ENCODE results near the gene RPGR. TPM values are rescaled to one million over a fixed set of nuclear protein-coding genes. Genes with fewer than 3 reads are reported as not detected.
A peak's percentile ranks its signal among the peaks of the same experiment; 100 is the strongest.

The RPGR gene
- polyA plus RNA-seq, 4 donors: 2.9 to 15.7 (median 10.0) TPM

GRCh38 chrX:38279188-38279587, 48.1 kb downstream of the RPGR start:
- Histone ChIP-seq H3K4me3 (ENCODE audit: low read depth in 1 of 3, low read length in 3 of 3) (no peak overlapping the region), H3K27ac (ENCODE audit: low read depth in 1 of 3, low read length in 2 of 3) (peak overlapping the region in 1 of 3 donors; percentile 59), H3K9me3 (ENCODE audit: control insufficient read depth in 2 of 2, insufficient read depth in 1 of 2, low read depth in 1 of 2, low read length in 1 of 2) (no peaks in the 10 kb centered on the region), H3K27me3 (ENCODE audit: control insufficient read depth in 3 of 3, insufficient read depth in 3 of 3, low read length in 3 of 3) (no peaks in the 10 kb centered on the region), H3K36me3 (ENCODE audit: control insufficient read depth in 3 of 3, insufficient read depth in 2 of 3, low read depth in 1 of 3, low read length in 3 of 3) (peaks cover 0 to 2% (median 0%) of the 10 kb centered on the region in 3 donors), H3K4me1 (ENCODE audit: control insufficient read depth in 3 of 3, insufficient read depth in 2 of 3, low read depth in 1 of 3, low read length in 2 of 3) (peaks cover 0 to 15% (median 0%) of the 10 kb centered on the region in 3 donors)
- DNase-seq (peak; percentile 41 to 60), FAIRE-seq (no peak)
- 9 to 56% (median 41%) methylated on average over 2 of the region's 2 CpGs for WGBS, 3 donors

- no peak overlapping the region for H3K4me3 ChIP-seq (ENCODE audit: low read depth in 1 of 3, low read length in 3 of 3)
- peak overlapping the region in 1 of 3 donors; percentile 59 for H3K27ac ChIP-seq (ENCODE audit: low read depth in 1 of 3, low read length in 2 of 3)
- FAIRE-seq: no peak
- peaks cover 0 to 3% (median 0%) of the 10 kb centered on the region in 3 donors for H3K36me3 ChIP-seq (ENCODE audit: control insufficient read depth in 3 of 3, insufficient read depth in 2 of 3, low read depth in 1 of 3, low read length in 3 of 3)
- H3K9me3 ChIP-seq (ENCODE audit: control insufficient read depth in 2 of 2, insufficient read depth in 1 of 2, low read depth in 1 of 2, low read length in 1 of 2): no peaks in the 10 kb centered on the region
- H3K27me3 ChIP-seq (ENCODE audit: control insufficient read depth in 3 of 3, insufficient read depth in 3 of 3, low read length in 3 of 3): no peaks in the 10 kb centered on the region
- H3K4me1 ChIP-seq (ENCODE audit: control insufficient read depth in 3 of 3, insufficient read depth in 2 of 3, low read depth in 1 of 3, low read length in 2 of 3): peaks cover 0 to 15% (median 0%) of the 10 kb centered on the region in 3 donors
- 33 to 71% (median 40%) methylated on average over 1 of the region's 1 CpG for WGBS, 3 donors
- no peak for DNase-seq
Observed at GRCh38 chrX:38278682-38279081, 48.6 kb downstream of the RPGR start.

GRCh38 chrX:38277802-38278201, 49.5 kb downstream of the RPGR start:
- no peak for FAIRE-seq
- WGBS, 3 donors: 47 to 72% (median 55%) methylated on average over 2 of the region's 2 CpGs
- no peak overlapping the region for H3K4me3 ChIP-seq (ENCODE audit: low read depth in 1 of 3, low read length in 3 of 3)
- H3K27me3 ChIP-seq (ENCODE audit: control insufficient read depth in 3 of 3, insufficient read depth in 3 of 3, low read length in 3 of 3): no peaks in the 10 kb centered on the region
- H3K9me3 ChIP-seq (ENCODE audit: control insufficient read depth in 2 of 2, insufficient read depth in 1 of 2, low read depth in 1 of 2, low read length in 1 of 2): no peaks in the 10 kb centered on the region
- H3K36me3 ChIP-seq (ENCODE audit: control insufficient read depth in 3 of 3, insufficient read depth in 2 of 3, low read depth in 1 of 3, low read length in 3 of 3): peaks cover 0 to 3% (median 0%) of the 10 kb centered on the region in 3 donors
- peaks cover 0 to 15% (median 0%) of the 10 kb centered on the region in 3 donors for H3K4me1 ChIP-seq (ENCODE audit: control insufficient read depth in 3 of 3, insufficient read depth in 2 of 3, low read depth in 1 of 3, low read length in 2 of 3)
- DNase-seq: peak in 1 of 2 donors; percentile 16
- H3K27ac ChIP-seq (ENCODE audit: low read depth in 1 of 3, low read length in 2 of 3): peak overlapping the region in 1 of 3 donors; percentile 56

GRCh38 chrX:38277136-38277535, 50.2 kb downstream of the RPGR start:
- Histone ChIP-seq H3K9me3 (ENCODE audit: control insufficient read depth in 2 of 2, insufficient read depth in 1 of 2, low read depth in 1 of 2, low read length in 1 of 2) (no peaks in the 10 kb centered on the region), H3K36me3 (ENCODE audit: control insufficient read depth in 3 of 3, insufficient read depth in 2 of 3, low read depth in 1 of 3, low read length in 3 of 3) (peaks cover 0 to 3% (median 0%) of the 10 kb centered on the region in 3 donors), H3K27me3 (ENCODE audit: control insufficient read depth in 3 of 3, insufficient read depth in 3 of 3, low read length in 3 of 3) (no peaks in the 10 kb centered on the region), H3K27ac (ENCODE audit: low read depth in 1 of 3, low read length in 2 of 3) (peak overlapping the region in 1 of 3 donors; percentile 56), H3K4me3 (ENCODE audit: low read depth in 1 of 3, low read length in 3 of 3) (no peak overlapping the region), H3K4me1 (ENCODE audit: control insufficient read depth in 3 of 3, insufficient read depth in 2 of 3, low read depth in 1 of 3, low read length in 2 of 3) (peaks cover 0 to 15% (median 0%) of the 10 kb centered on the region in 3 donors)
- 5 to 25% (median 16%) methylated on average over 2 of the region's 2 CpGs for whole genome bisulfite sequencing, 3 donors
- peak in 1 of 2 donors; percentile 12 for DNase-seq
- no peak for FAIRE-seq

GRCh38 chrX:38276089-38276488, 51.2 kb downstream of the RPGR start:
- H3K4me1 ChIP-seq (ENCODE audit: control insufficient read depth in 3 of 3, insufficient read depth in 2 of 3, low read depth in 1 of 3, low read length in 2 of 3): peaks cover 0 to 15% (median 0%) of the 10 kb centered on the region in 3 donors
- peaks cover 0 to 3% (median 0%) of the 10 kb centered on the region in 3 donors for H3K36me3 ChIP-seq (ENCODE audit: control insufficient read depth in 3 of 3, insufficient read depth in 2 of 3, low read depth in 1 of 3, low read length in 3 of 3)
- no peak overlapping the region for H3K27ac ChIP-seq (ENCODE audit: low read depth in 1 of 3, low read length in 2 of 3)
- FAIRE-seq (no peak), DNase-seq (no peak)
- no peaks in the 10 kb centered on the region for H3K9me3 ChIP-seq (ENCODE audit: control insufficient read depth in 2 of 2, insufficient read depth in 1 of 2, low read depth in 1 of 2, low read length in 1 of 2)
- H3K4me3 ChIP-seq (ENCODE audit: low read depth in 1 of 3, low read length in 3 of 3): no peak overlapping the region
- no peaks in the 10 kb centered on the region for H3K27me3 ChIP-seq (ENCODE audit: control insufficient read depth in 3 of 3, insufficient read depth in 3 of 3, low read length in 3 of 3)
- WGBS, 3 donors: 62 to 87% (median 73%) methylated on average over 2 of the region's 2 CpGs

GRCh38 chrX:38275615-38276014, 51.7 kb downstream of the RPGR start:
- DNase-seq (no peak), FAIRE-seq (no peak)
- Histone ChIP-seq H3K4me3 (ENCODE audit: low read depth in 1 of 3, low read length in 3 of 3) (no peak overlapping the region), H3K27me3 (ENCODE audit: control insufficient read depth in 3 of 3, insufficient read depth in 3 of 3, low read length in 3 of 3) (no peaks in the 10 kb centered on the region), H3K4me1 (ENCODE audit: control insufficient read depth in 3 of 3, insufficient read depth in 2 of 3, low read depth in 1 of 3, low read length in 2 of 3) (peaks cover 0 to 15% (median 0%) of the 10 kb centered on the region in 3 donors), H3K36me3 (ENCODE audit: control insufficient read depth in 3 of 3, insufficient read depth in 2 of 3, low read depth in 1 of 3, low read length in 3 of 3) (peaks cover 0 to 3% (median 0%) of the 10 kb centered on the region in 3 donors), H3K27ac (ENCODE audit: low read depth in 1 of 3, low read length in 2 of 3) (no peak overlapping the region), H3K9me3 (ENCODE audit: control insufficient read depth in 2 of 2, insufficient read depth in 1 of 2, low read depth in 1 of 2, low read length in 1 of 2) (no peaks in the 10 kb centered on the region)
- WGBS, 3 donors: 53 to 84% (median 81%) methylated on average over 2 of the region's 2 CpGs

GRCh38 chrX:38273453-38273852, 53.9 kb downstream of the RPGR start:
- no peaks in the 10 kb centered on the region for H3K27me3 ChIP-seq (ENCODE audit: control insufficient read depth in 3 of 3, insufficient read depth in 3 of 3, low read length in 3 of 3)
- WGBS, 3 donors: 81 to 100% (median 85%) methylated on average over 1 of the region's 1 CpG
- H3K9me3 ChIP-seq (ENCODE audit: control insufficient read depth in 2 of 2, insufficient read depth in 1 of 2, low read depth in 1 of 2, low read length in 1 of 2): no peaks in the 10 kb centered on the region
- no peak overlapping the region for H3K4me3 ChIP-seq (ENCODE audit: low read depth in 1 of 3, low read length in 3 of 3)
- H3K4me1 ChIP-seq (ENCODE audit: control insufficient read depth in 3 of 3, insufficient read depth in 2 of 3, low read depth in 1 of 3, low read length in 2 of 3): peaks cover 0 to 8% (median 0%) of the 10 kb centered on the region in 3 donors
- no peak overlapping the region for H3K27ac ChIP-seq (ENCODE audit: low read depth in 1 of 3, low read length in 2 of 3)
- FAIRE-seq (no peak), DNase-seq (no peak)
- peaks cover 0 to 3% (median 0%) of the 10 kb centered on the region in 3 donors for H3K36me3 ChIP-seq (ENCODE audit: control insufficient read depth in 3 of 3, insufficient read depth in 2 of 3, low read depth in 1 of 3, low read length in 3 of 3)

- no peak for DNase-seq
- no peak overlapping the region for H3K27ac ChIP-seq (ENCODE audit: low read depth in 1 of 3, low read length in 2 of 3)
- H3K36me3 ChIP-seq (ENCODE audit: control insufficient read depth in 3 of 3, insufficient read depth in 2 of 3, low read depth in 1 of 3, low read length in 3 of 3): peaks cover 0 to 3% (median 0%) of the 10 kb centered on the region in 3 donors
- no peaks in the 10 kb centered on the region for H3K4me1 ChIP-seq (ENCODE audit: control insufficient read depth in 3 of 3, insufficient read depth in 2 of 3, low read depth in 1 of 3, low read length in 2 of 3)
- FAIRE-seq: no peak
- H3K4me3 ChIP-seq (ENCODE audit: low read depth in 1 of 3, low read length in 3 of 3): no peak overlapping the region
- H3K9me3 ChIP-seq (ENCODE audit: control insufficient read depth in 2 of 2, insufficient read depth in 1 of 2, low read depth in 1 of 2, low read length in 1 of 2): no peaks in the 10 kb centered on the region
- no peaks in the 10 kb centered on the region for H3K27me3 ChIP-seq (ENCODE audit: control insufficient read depth in 3 of 3, insufficient read depth in 3 of 3, low read length in 3 of 3)
Observed at GRCh38 chrX:38271154-38271716, 56.1 kb downstream of the RPGR start.

- FAIRE-seq (no peak), DNase-seq (no peak)
- Histone ChIP-seq H3K27ac (ENCODE audit: low read depth in 1 of 3, low read length in 2 of 3) (no peak overlapping the region), H3K9me3 (ENCODE audit: control insufficient read depth in 2 of 2, insufficient read depth in 1 of 2, low read depth in 1 of 2, low read length in 1 of 2) (no peaks in the 10 kb centered on the region), H3K4me3 (ENCODE audit: low read depth in 1 of 3, low read length in 3 of 3) (no peak overlapping the region), H3K36me3 (ENCODE audit: control insufficient read depth in 3 of 3, insufficient read depth in 2 of 3, low read depth in 1 of 3, low read length in 3 of 3) (no peaks in the 10 kb centered on the region), H3K4me1 (ENCODE audit: control insufficient read depth in 3 of 3, insufficient read depth in 2 of 3, low read depth in 1 of 3, low read length in 2 of 3) (no peaks in the 10 kb centered on the region), H3K27me3 (ENCODE audit: control insufficient read depth in 3 of 3, insufficient read depth in 3 of 3, low read length in 3 of 3) (no peaks in the 10 kb centered on the region)
- WGBS, 3 donors: 86 to 100% (median 91%) methylated on average over 3 of the region's 3 CpGs
Observed at GRCh38 chrX:38268011-38268410, 59.3 kb downstream of the RPGR start.
